MM.1S (cell line): ENCODE data around the gene RPL7A.

Experiments used
- CTCF ChIP-seq: fragments of 300-600 bp; sonication (generic); IDR thresholded peaks from 2 replicates; pipeline ENCODE4 v1.5.1; 2016; ENCODE audit warnings: antibody characterized with exemption, low read length, mixed read lengths
- EZH2phosphoT487 ChIP-seq: fragments of 300-600 bp; sonication (generic); IDR thresholded peaks from 2 replicates; pipeline ENCODE4 v1.6.1; 2018; ENCODE audit warnings: antibody characterized with exemption, low read length

- TF ChIP-seq CTCF (no peak), EZH2phosphoT487 (no peak)
These were observed 30.5 kb downstream of the RPL7A start for GRCh38 chr9:133378408-133378962.
